Occipital lobe (tissue), 2 donors: ENCODE measurements around the gene NDRG3. TPM values are rescaled to one million over a fixed set of nuclear protein-coding genes. Genes with fewer than 3 reads are reported as not detected.
"Not testable (repeated sequence)": the region's sequence is repeated elsewhere in the genome, so short reads cannot be mapped to it uniquely, and the experiment has no call there.

ENCODE experiments used
- DNase-seq: peaks from one replicate; lab custom pipeline; 2025; lab: John Stamatoyannopoulos, UW
- total RNA-seq: library from RNA; depleted of rRNA; stranded (reverse); fragments of >200 nt; gene quantifications from one replicate; pipeline ENCODE4 v1.2.3, GENCODE V29; 2014

The NDRG3 gene
- total RNA-seq, 1 donor from 2014 or later, result 43.7 TPM

DNA sequence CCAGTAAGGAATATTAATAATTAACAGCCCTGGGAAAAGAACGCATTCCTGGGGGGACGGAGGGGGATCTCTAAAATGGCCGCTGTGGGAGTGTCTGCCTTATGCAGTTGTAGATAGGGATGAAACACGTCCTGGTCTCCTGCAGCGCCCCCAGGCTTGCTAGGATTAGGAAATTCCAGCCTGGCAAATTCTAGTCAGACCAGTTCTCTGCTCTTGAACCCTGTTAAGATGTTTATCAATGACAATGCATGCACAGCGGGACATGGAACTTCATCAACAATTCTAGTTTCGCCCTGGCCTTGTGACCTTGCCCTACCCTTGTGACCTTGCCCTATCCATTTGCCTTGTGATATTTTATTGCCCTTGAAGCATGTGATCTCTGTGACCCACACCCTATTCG is 50.4 kb downstream of the NDRG3 start:
- not testable (repeated sequence) for DNase-seq

GRCh38 chr20:36688630-36689029 is 57.3 kb downstream of the NDRG3 start:
- no peak for DNase-seq

DNA sequence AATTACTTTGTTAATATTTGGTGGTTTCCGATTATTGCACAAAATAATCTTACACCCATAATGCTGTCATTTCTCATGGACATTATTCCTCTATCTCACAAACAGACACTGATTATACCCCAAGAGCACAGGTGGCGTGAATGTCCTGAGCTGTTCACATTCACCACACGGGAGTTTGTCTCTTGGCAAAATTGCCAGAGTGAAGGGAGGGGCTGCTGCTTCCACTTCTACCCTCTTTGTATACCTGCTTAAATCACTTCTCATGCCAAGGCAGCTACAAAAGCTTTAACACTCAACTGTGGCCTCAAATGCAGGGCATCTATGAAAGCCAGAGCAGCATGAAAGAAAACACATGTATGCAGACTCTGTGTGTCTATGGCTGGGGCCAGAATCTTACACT is 58.0 kb downstream of the NDRG3 start:
- no peak for DNase-seq

DNA sequence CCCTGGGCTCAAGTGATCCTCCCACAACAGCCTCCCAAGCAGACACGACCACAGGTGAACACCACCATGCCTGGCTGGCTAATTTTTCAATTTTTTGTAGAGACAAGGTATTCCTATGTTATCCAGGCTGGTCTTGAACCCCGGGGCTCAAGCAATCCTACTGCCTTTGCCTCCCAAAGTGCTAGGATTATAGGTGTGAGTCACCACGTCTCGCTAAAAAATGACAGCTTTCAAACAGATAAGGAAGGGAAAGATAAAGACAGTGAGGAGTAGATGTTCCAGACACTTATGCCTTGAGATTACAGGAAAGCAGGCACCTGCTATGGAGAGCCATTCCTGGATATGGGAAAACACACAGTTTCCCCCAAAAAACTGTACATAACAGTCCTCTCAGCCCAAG is 58.9 kb downstream of the NDRG3 start:
- no peak for DNase-seq

- DNase-seq, result no peak
Observed at GRCh38 chr20:36686504-36686903, 59.4 kb downstream of the NDRG3 start.

DNA sequence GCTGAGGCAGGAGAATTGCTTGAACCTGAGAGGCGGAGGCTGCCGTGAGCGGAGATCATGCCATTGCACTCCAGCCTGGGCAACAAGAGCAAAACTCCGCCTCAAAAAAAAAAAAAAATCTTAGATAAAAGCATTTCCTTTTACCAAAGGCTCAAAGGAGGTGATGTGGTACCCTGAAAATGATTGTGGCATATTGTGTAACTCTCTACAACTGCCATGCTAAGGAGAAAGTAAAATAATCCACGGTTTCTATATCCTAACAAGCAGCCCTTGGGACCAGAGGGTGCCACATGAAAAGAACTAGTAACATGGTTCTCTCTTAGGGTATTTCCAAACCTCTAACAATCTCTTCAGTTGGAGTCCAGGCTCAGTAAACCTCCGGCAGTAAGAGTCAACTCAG is 61.1 kb downstream of the NDRG3 start:
- no peak for DNase-seq

DNA sequence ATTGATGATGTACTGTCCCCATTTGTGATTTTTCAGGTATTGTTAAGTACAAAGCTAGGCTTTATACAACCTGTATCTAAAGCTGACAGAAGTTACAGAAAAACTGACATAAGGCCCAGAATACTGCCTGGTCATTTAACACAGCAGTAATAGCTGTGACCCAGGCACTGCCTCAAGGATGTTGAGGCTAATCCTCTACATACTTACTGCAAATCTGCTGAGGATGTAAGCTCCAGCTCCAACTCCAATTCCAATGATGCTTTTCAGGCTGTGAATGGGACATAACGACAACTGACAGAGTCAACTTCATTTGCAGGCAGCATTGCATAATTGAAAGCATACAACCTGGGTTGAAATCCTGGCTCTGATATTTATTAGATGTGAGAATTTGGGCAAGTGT is 63.6 kb downstream of the NDRG3 start:
- DNase-seq, result no peak

DNA sequence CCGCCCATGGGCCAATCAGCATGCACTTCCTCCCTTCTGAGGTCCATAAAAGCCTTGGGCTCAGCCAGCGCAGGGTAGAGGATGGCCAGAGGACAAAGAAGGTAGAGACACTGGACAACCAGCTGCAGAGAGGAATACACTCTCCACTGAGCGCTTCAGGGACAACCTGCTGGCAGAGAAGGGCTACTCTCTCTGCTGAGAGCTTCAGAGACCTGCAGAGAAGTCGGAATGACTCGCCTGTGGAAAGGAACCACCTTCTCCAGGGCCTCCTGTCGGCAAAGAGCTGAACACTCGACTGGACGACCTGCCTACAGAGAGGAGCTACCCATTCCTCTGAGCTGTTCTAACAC is 68.5 kb downstream of the NDRG3 start:
- no peak for DNase-seq

DNA sequence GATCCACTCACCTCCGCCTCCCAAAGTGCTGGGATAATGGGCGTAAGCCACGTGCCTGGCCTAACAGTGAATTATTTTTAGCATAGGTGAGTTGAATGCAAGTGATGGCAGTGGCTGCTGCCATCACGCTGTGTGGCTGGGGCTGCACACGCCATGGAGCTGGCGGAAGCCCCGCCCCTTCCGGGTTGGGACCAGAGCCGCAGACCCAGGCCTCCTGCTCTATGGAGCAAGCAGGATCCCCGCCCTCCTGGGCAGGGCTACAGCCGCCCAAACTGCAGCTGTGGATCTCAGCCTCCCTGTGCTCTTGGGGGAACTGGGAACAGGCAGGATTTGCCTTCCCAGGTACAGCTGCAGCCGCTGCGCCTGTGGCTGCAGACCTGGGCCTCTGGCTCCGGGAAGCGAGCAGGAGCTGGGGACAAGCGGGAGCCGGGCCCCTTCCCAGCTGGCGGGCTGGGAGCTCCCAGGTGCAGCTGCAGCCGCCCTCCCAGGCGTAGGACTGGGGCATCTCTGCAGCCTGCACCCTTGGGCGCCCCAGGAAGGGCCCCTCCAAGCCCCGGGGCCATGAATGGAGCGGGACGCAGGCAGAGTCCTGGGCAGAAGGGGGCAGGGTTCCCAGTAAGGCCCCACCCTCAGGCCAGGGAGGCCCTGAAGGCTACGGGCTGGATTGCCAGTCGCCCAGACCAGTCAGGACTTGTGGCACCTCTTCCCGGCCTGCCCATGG is 69.0 kb downstream of the NDRG3 start:
- no peak for DNase-seq

GRCh38 chr20:36675545-36675944 is 70.3 kb downstream of the NDRG3 start:
- DNase-seq, result not testable (repeated sequence)

DNA sequence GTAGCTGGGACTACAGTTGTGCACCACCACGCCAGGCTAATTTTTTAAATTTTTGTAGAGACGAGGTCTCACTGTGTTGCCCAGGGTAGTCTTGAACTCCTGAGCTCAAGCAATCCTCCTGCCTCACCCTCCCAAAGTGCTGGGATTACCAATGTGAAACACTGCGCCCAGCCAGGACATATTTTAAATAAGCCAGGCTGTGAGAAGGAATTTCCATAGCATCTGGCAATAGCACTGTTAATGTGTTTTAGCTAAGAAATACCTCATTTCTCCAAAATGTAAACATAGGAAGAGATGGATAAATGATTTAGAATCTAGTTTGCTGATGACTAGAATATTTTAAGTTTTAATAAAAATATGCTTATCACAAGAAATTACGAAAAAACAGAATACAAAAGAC is 72.9 kb downstream of the NDRG3 start:
- DNase-seq, result no peak

DNA sequence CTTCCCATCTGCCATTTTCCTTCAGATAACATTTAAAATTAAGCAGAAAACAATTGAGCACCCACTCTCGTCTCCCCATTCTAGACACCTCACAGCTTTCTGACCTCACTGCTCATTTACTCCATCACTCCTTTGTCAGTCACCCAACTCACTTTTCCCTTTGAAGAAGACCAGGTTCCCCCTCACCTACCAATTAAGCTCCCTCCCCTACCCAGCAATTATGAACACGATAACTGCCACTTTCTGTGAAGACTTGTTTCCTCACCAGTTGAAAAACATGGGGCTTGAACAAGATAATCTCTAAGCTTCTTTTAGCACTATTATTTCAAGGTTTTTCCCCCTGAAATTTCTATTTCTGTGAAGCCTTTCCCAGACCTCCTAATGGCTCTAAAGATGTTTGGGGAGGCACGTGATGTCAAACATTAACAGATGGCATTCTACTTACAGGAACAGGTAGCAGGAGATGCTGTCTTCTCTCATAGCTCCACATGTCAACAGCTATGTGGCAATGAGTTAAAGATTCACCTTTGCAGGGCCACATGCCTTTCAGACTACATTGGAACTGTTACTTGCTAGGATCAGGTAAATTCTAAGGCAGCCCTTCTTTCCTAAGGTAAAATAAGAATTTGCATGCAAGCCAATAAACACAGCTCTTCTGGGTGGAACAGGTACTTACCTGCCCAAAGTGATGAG is 75.1 kb downstream of the NDRG3 start:
- no peak for DNase-seq

GRCh38 chr20:36666181-36666740 is 79.6 kb downstream of the NDRG3 start:
- no peak for DNase-seq

DNA sequence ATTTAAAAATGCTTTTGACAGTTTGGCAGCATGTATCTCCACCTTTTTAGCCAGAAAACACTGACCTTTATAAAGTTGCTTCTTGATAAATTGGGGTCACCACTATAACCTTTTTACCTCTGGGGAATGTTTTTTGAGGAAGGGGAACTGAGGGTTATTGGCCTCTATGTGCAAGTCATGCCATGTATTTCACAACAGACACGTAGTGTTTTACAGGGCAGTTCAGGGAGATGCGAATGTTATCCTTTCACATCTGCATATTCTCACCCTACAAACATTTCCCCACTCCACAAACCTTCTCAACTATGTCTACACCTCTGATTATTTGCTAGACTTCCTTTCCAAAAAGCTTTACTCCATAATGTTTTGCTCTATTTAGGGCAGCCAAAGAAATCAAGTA is 82.9 kb downstream of the NDRG3 start:
- no peak for DNase-seq

DNA sequence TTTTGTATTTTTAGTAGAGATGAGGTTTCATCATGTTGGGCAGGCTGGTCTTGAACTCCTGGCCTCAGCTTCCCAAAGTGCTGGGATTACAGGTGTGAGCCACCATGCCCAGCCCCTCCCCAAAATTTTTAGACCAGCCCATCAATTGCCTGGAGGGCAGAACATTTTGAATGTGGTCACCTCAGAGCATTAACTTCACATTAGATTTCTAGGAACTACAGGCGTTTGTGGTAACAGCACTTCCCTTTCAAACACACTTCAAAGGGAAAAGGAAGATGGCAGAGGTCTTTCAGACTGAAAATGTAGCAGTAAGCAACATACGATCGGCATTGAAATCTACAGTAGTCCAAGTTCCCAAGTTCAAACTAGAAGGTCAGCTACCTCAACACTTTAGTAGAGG is 87.6 kb downstream of the NDRG3 start:
- DNase-seq, result no peak

- no peak for DNase-seq
Observed at GRCh38 chr20:36656733-36657132, 89.2 kb downstream of the NDRG3 start.

DNA sequence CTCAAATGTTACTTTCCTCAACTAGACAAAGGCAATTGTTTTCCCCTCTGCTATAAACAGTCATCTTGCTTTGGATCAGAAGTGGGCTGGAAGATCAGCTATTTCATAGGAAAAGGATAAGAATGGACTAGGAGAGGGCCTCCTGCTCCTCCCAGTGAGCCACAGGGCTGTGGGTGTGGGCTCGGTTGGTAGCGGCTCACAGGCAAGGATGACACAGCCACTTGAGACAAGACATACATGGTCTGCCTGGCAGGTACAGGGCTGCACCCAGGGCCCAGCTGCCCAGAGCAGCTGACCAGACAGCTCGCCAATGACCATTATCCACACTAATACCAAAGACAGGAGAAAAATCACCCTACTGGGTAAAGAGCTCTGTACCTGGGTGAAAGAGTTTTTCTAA is 90.9 kb downstream of the NDRG3 start:
- no peak for DNase-seq

GRCh38 chr20:36654506-36654905 is 91.4 kb downstream of the NDRG3 start:
- no peak for DNase-seq

- no peak for DNase-seq
Observed at GRCh38 chr20:36653456-36653855, 92.4 kb downstream of the NDRG3 start.

GRCh38 chr20:36647196-36648121 is 98.4 kb downstream of the NDRG3 start:
- DNase-seq, result no peak

- no peak for DNase-seq
Observed at GRCh38 chr20:36646678-36647077, 99.2 kb downstream of the NDRG3 start.

- DNase-seq, result no peak
Observed at GRCh38 chr20:36645998-36646397, 99.9 kb downstream of the NDRG3 start, which contains the start of gene SLA2. Gene SLA2, minus strand, starts transcription at chr20:36646196. Its CDS starts 4,861 bp downstream, at chr20:36641335.
